Aorta (tissue), 5 donors: ENCODE measurements around the gene ADIRF. TPM values are rescaled to one million over a fixed set of nuclear protein-coding genes. Genes with fewer than 3 reads are reported as not detected.

Experiments used
- ATAC-seq: fragments of 200-7000 bp; cut with Tn5 transposase; one replicate; pipeline ENCODE4 v1.9.1; 2022; ENCODE audit warnings: moderate library complexity; ENCODE audit not compliant: low FRiP score
- DNase-seq, 2 donors: peaks; one replicate each; pipeline ENCODE4 v3.0.0-alpha.2; 2020
- H3K27ac ChIP-seq, 2 donors: one replicate each; pipeline ENCODE4 v1.5.1; 2013; ENCODE audit warnings: low read length in 2 of 2, mild to moderate bottlenecking in 2 of 2, moderate library complexity in 2 of 2, control low read depth in 1 of 2, inconsistent platforms in 1 of 2, low read depth in 1 of 2
- H3K27me3 ChIP-seq, 2 donors: one replicate each; pipeline ENCODE4 v1.6.1; 2013; ENCODE audit warnings: control low read depth in 1 of 2, low read length in 1 of 2, mild to moderate bottlenecking in 1 of 2, moderate library complexity in 1 of 2; ENCODE audit not compliant: insufficient read depth in 2 of 2, control insufficient read depth in 1 of 2
- H3K36me3 ChIP-seq, 2 donors: one replicate each; pipeline ENCODE4 v1.6.1; 2013; ENCODE audit warnings: control low read depth in 1 of 2, low read length in 1 of 2, mild to moderate bottlenecking in 1 of 2; ENCODE audit not compliant: insufficient read depth in 2 of 2, control insufficient read depth in 1 of 2
- H3K4me1 ChIP-seq, 2 donors: one replicate each; pipeline ENCODE4 v1.6.1; 2013; ENCODE audit warnings: low read length in 2 of 2, control low read depth in 1 of 2, mild to moderate bottlenecking in 1 of 2, moderate library complexity in 1 of 2; ENCODE audit not compliant: insufficient read depth in 2 of 2, control insufficient read depth in 1 of 2
- H3K4me3 ChIP-seq, 2 donors: one replicate each; pipeline ENCODE4 v1.5.1; 2013; ENCODE audit warnings: low read length in 2 of 2, control low read depth in 1 of 2, mild to moderate bottlenecking in 1 of 2
- H3K9me3 ChIP-seq: one replicate; pipeline ENCODE4 v1.6.1; 2013; ENCODE audit warnings: mild to moderate bottlenecking, low read length; ENCODE audit not compliant: control insufficient read depth
- WGBS, 2 donors: extraction: QIAGEN DNeasy Blood & Tissue Kit; methylation state at CpG; one replicate each; pipeline ENCODE4 v1.1.7; 2013; 5-methylcytosine and 5-hydroxymethylcytosine counted together
- intact Hi-C, 2 donors: fragments of 100-400 bp; cut with DNase I; formaldehyde crosslinking; loops; one replicate each; pipeline versions ENCODE4 v1.14.2 to v1.15.0; 2022
- polyA plus RNA-seq, 2 donors: library from polyadenylated mRNA; stranded (reverse); fragments of 200-250 nt; gene quantifications; one replicate each; pipeline ENCODE4 v1.2.3, GENCODE V29; 2013
- total RNA-seq, 2 donors: library from RNA; stranded (reverse); fragmentation: NEBNext Ultra II Directional; extraction: Animal tissue kit (Norgen Biotek cat#: 25700); gene quantifications; one replicate each; pipeline ENCODE4 v1.2.1, GENCODE V29; 2021
- donor health status: healthy with polysubstance abuse.
- donor health status: Bipolar disorder and iron deficiency.
- donor health status: DM: no; HTN: no; CAD: no.
- donor health status: DM: no; HTN: no; CAD: no.
- donor health status: DM: yes; HTN: yes; CAD: no.

Gene ADIRF
- total and polyA plus RNA-seq, 4 donors, result 520 to 1,837 (median 701) TPM

DNA sequence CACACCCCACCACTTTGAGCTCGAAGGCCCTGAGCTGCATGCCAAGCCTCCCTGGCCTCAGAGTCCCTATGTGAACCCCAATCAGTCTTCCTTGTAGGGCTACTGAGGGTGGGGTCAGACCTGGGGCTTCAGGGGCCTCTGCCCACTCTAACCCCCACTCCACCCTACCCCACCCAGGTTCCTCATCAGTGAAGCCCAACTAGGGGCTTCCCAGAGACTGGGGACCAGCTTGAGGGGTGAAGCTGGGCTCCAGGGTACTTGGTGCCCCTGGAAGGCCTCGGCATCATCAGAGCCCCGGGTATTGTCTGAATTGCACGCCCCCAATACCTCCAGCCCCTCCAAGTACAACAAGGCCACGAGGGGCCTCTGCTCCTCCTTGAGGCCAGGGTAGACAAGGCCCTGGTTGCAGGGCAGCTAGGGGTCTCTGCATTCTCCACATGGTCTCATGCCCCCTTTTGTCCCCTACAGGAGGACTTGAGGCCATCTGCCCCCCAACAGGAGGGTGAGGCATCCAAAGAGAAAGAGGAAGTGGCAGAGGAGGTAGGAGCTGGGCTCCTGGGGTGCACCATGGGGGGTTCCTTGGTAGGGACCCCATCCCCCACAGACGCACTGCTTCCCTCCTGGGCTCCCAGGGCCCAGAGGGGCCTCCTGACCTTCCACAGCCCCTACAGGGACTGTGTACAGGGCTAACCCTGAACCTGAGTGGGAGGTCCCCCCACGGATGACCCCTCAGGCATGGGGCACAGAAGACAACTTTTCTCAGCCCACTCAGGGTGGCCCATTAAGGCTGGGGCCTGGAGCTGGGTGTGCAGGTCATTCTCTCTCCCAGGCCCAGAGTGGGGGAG is 5.9 kb upstream of the ADIRF start:
- ATAC-seq, result no peak
- Histone ChIP-seq H3K27ac (no peak overlapping the region), H3K4me1 (peaks cover 0 to 5% of the 10 kb centered on the region in 2 donors), H3K36me3 (no peaks in the 10 kb centered on the region), H3K27me3 (no peaks in the 10 kb centered on the region), H3K4me3 (no peak overlapping the region), H3K9me3 (no peaks in the 10 kb centered on the region)
- 87 to 91% methylated on average over 7 of the region's 7 CpGs for WGBS, 2 donors
- DNase-seq, result no peak
- intact Hi-C loops, result loop anchor here in 1 of 2 donors (5.0 kb wide), 1 partner anchor 250 kb away; no protein-coding TSS in a partner anchor

DNA sequence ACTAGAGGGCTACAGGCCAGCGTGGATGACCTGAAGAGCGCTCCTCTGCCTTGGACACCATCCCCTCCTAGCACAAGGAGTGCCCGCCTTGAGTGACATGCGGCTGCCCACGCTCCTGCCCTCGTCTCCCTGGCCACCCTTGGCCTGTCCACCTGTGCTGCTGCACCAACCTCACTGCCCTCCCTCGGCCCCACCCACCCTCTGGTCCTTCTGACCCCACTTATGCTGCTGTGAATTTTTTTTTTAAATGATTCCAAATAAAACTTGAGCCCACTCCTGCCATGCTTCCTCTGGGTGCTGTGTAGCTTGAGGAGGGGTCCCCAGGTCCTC is 5.3 kb upstream of the ADIRF start:
- ATAC-seq (no peak), DNase-seq (no peak)
- Histone ChIP-seq H3K4me3 (no peak overlapping the region), H3K27ac (no peak overlapping the region), H3K36me3 (no peaks in the 10 kb centered on the region), H3K9me3 (no peaks in the 10 kb centered on the region), H3K27me3 (no peaks in the 10 kb centered on the region), H3K4me1 (peaks cover 0 to 1% of the 10 kb centered on the region in 2 donors)
- WGBS, 2 donors, result 87 to 95% methylated on average over 7 of the region's 7 CpGs
- intact Hi-C loops, result loop anchor here in 1 of 2 donors (5.0 kb wide), 1 partner anchor 251 kb away; no protein-coding TSS in a partner anchor

DNA sequence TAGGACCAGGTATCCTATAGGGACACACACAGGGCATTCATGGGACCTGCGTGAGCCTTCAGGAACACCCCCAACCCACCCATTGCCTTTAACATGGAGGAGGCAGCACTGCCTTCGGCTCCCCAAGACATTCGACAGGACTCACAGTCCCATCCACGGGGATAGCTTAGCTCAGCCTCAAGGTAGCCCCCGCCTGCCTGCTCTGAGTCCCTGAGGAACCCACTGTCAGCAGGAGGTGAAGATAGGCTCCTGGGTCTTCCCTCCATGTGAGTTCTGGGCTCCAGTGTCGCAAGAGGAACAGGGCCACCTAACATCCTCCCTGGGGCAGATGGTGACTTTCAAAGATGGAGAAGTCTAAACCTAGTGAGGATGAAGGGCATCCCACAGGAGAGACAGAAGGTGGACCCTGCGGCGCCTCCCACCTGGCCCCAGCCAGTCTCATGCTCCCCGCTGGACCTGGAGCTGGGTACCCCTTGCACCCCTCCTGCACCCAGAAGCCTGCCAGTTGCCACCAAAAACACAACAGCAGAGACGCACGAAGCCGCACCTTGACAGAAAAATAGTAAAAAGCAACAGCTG is 4.9 kb upstream of the ADIRF start:
- 88 to 94% methylated on average over 12 of the region's 12 CpGs for WGBS, 2 donors
- H3K9me3 ChIP-seq, result no peaks in the 10 kb centered on the region
- intact Hi-C loops, result loop anchor here in 1 of 2 donors (5.0 kb wide), 1 partner anchor 251 kb away; no protein-coding TSS in a partner anchor
- DNase-seq (no peak), ATAC-seq (no peak)
- no peak overlapping the region for H3K27ac ChIP-seq
- no peaks in the 10 kb centered on the region for H3K27me3 ChIP-seq
- H3K4me3 ChIP-seq, result no peak overlapping the region
- H3K4me1 ChIP-seq, result no peaks in the 10 kb centered on the region
- H3K36me3 ChIP-seq, result no peaks in the 10 kb centered on the region

DNA sequence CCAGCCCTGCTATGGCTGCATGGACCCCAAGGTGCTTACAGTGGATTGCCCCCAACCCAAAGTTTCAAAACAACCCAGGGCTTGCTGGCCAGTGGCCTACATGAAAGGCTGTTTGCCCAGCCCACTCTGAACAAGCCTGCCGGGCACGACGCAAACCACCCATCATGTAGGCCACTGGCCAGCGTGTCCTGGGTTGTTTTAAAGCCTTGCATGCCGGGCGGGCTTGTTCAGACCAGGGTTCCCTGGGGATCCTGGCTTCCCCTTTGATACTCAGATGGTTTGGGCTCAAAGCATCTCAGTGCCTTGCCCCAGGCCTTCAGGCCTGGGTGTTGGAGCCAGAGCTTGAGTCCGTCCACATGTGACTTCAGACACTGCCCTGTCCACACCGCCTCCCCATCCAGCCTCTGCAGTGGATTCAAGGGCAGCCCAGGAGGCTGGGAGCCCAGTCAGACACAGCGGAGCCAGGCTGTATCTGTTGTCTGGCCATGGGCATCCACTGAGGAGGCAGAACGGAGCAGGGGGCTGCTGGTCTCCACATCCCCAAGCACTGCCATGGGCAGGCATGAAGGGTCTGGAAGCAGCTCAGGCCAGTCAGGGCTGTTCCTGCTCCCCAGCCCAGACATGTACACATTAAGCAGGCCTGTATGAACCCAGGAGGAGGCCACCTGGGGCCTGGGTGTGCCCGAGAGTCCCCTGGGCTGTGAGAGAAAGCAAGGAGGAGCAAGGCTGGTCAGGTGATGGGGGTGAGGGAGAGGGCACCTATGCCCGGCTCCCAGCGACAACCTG is 4.0 kb upstream of the ADIRF start:
- 56 to 59% methylated on average over 13 of the region's 13 CpGs for WGBS, 2 donors
- Histone ChIP-seq H3K27ac (no peak overlapping the region), H3K27me3 (no peaks in the 10 kb centered on the region), H3K9me3 (no peaks in the 10 kb centered on the region), H3K4me1 (no peaks in the 10 kb centered on the region), H3K4me3 (no peak overlapping the region), H3K36me3 (no peaks in the 10 kb centered on the region)
- no peak for ATAC-seq
- DNase-seq, result peak in 1 of 2 donors; percentile 70
- intact Hi-C loops, result loop anchor here in 1 of 2 donors (5.0 kb wide), 1 partner anchor 252 kb away; no protein-coding TSS in a partner anchor

DNA sequence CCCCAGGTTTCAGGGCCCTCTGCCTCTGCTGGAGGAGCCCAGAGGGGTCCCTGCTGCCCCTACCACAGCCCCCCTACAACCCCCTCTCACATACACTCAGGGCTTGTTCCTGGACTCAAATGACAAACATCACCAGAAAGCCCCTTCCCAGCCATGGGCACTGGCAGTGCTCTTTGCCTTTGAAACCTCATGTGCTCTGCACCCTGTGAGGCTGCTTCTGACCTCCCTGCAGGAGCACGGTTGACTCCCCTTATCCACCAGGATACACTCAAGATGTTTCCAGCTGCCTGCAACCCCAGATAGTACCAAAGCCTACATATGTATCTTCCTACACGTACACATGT is 3.5 kb upstream of the ADIRF start:
- H3K27me3 ChIP-seq, result no peaks in the 10 kb centered on the region
- 84 to 89% methylated on average over 2 of the region's 2 CpGs for WGBS, 2 donors
- no peak for ATAC-seq
- no peak overlapping the region for H3K4me3 ChIP-seq
- H3K9me3 ChIP-seq, result no peaks in the 10 kb centered on the region
- no peak overlapping the region for H3K27ac ChIP-seq
- no peaks in the 10 kb centered on the region for H3K4me1 ChIP-seq
- intact Hi-C loops, result loop anchor here in 1 of 2 donors (5.0 kb wide), 1 partner anchor 253 kb away; no protein-coding TSS in a partner anchor
- DNase-seq, result no peak
- H3K36me3 ChIP-seq, result no peaks in the 10 kb centered on the region

DNA sequence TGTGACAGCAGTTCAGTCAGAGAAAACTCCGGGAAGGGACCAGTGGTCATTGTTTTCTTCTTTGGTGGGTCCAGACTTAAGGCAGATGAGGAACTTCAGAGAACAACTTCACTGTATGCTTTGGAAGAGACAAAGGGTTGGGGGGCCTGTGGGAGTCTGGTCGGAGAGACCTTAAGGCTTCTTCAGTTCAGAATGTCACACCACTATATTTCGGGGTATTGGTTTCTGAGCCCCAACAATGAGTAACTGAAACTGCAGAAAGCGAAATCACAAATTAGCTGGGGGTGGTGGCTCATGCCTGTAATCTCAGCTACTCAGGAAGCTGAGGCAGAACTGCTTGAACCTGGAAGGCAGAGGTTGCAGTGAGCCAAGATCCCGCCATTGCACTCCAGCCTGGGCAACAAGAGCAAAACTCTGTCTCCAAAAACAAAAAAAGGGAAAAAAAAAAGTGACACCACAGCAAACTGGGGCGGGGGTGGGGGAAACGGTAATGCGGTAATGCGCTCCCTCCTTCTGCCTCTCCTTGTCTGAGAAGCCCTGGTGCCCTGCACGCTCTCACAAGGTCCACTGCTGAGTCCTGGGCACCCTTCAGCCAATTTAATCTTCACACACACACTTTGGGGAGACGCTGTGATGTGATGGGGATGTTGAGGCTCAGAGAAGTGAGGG is 2.2 kb upstream of the ADIRF start:
- no peak overlapping the region for H3K4me3 ChIP-seq
- H3K4me1 ChIP-seq, result no peaks in the 10 kb centered on the region
- H3K27me3 ChIP-seq, result no peaks in the 10 kb centered on the region
- 20 to 26% methylated on average over 11 of the region's 11 CpGs for WGBS, 2 donors
- peak overlapping the region in 1 of 2 donors; percentile 36 for H3K27ac ChIP-seq
- no peaks in the 10 kb centered on the region for H3K36me3 ChIP-seq
- H3K9me3 ChIP-seq, result no peaks in the 10 kb centered on the region
- DNase-seq, result peak in 1 of 2 donors; percentile 70
- intact Hi-C loops, result loop anchor here in 1 of 2 donors (2.0 kb wide), 1 partner anchor 25 kb away; no protein-coding TSS in a partner anchor
- ATAC-seq, result no peak

DNA sequence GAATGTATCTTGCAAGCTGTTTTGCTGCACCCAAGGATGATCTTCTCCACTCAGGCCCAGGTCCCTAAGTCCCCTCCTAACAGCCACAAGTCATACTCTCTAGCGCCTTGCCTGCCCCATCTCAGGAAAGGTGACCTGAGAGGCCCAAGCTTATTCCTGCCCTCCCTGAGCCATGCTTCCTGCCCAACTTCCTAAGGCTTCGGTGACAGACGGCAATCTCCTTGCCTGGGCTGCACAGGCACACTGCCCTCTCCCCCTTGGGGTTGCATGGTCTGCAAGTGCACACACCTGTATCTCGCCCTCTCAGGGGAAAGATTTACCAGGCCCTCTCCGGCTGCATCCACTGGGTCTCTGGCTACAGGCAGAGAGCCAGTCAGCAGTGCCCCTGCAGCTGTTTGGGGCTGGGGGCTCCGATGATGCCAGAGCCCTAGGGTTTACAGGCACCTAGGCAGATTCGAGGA is 771 bp upstream of the ADIRF start:
- Histone ChIP-seq H3K4me3 (no peak overlapping the region), H3K36me3 (no peaks in the 10 kb centered on the region), H3K27me3 (no peaks in the 10 kb centered on the region), H3K9me3 (no peaks in the 10 kb centered on the region), H3K4me1 (no peaks in the 10 kb centered on the region), H3K27ac (peak overlapping the region in 1 of 2 donors; percentile 87)
- 57 to 58% methylated on average over 7 of the region's 7 CpGs for WGBS, 2 donors
- ATAC-seq (no peak), DNase-seq (peak in 1 of 2 donors; percentile 66)
- intact Hi-C loops, result loop anchor here in 1 of 2 donors (2.0 kb wide), 1 partner anchor 27 kb away; no protein-coding TSS in a partner anchor

DNA sequence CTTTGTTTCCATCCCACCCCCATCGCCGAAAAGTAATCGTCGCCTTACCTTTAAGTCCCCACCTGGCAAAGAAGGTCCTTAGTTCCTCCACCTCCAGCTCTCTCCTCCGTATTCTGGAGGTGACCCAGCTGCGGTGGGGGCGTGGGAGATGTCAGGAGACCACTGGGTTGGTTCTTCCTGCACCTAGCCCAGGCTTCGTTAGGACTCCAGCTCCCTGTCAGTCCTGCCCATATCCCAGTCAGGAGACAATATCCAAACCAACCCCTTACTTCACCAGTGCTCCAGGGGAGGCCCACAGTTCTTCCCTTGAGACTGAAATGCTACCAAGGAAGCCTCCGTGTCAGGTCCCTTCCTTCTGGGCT is 693 bp downstream of the ADIRF start:
- 6 to 7% methylated on average over 9 of the region's 9 CpGs for WGBS, 2 donors
- Histone ChIP-seq H3K9me3 (no peaks in the 10 kb centered on the region), H3K4me3 (peak overlapping the region; percentile 64 to 67), H3K27me3 (no peaks in the 10 kb centered on the region), H3K36me3 (no peaks in the 10 kb centered on the region), H3K27ac (peak overlapping the region; percentile 87 to 92), H3K4me1 (no peaks in the 10 kb centered on the region)
- ATAC-seq (no peak), DNase-seq (no peak)
- intact Hi-C loops, result no loop called here
